ENCODE data around the gene FCHO1.
A peak's percentile ranks its signal among the peaks of the same experiment; 100 is the strongest.

FCHO1 gene

GRCh38 chr19:17734146-17734545 lies 17.1 kb upstream of the FCHO1 start:
- DNase-seq: no peak

GRCh38 chr19:17735410-17735809 lies 15.9 kb upstream of the FCHO1 start:
- no peak for DNase-seq

GRCh38 chr19:17737690-17738153 lies 13.6 kb upstream of the FCHO1 start:
- no peak for DNase-seq

- no peak for DNase-seq
Observed at GRCh38 chr19:17739121-17739875, 12.0 kb upstream of the FCHO1 start.

GRCh38 chr19:17741456-17741855 lies 9.8 kb upstream of the FCHO1 start:
- DNase-seq: no peak

GRCh38 chr19:17743874-17744580 lies 7.2 kb upstream of the FCHO1 start:
- DNase-seq: peak; percentile 45

GRCh38 chr19:17747205-17748098 lies 3.8 kb upstream of the FCHO1 start:
- DNase-seq: peak; percentile 96

- no peak for DNase-seq
Observed at GRCh38 chr19:17748884-17749638, 2.2 kb upstream of the FCHO1 start.

- peak; percentile 62 for DNase-seq
Observed at GRCh38 chr19:17749912-17750317, 1.4 kb upstream of the FCHO1 start.

- DNase-seq: peak; percentile 46
Observed at GRCh38 chr19:17751912-17752273, 616 bp downstream of the FCHO1 start.

GRCh38 chr19:17752865-17753639 lies 1.8 kb downstream of the FCHO1 start:
- DNase-seq: no peak

- DNase-seq: no peak
Observed at GRCh38 chr19:17753976-17754375, 2.7 kb downstream of the FCHO1 start.

- DNase-seq: no peak
Observed at GRCh38 chr19:17754634-17755442, 3.6 kb downstream of the FCHO1 start.

- no peak for DNase-seq
Observed at GRCh38 chr19:17755443-17755890, 4.2 kb downstream of the FCHO1 start.

GRCh38 chr19:17755977-17756670 lies 4.8 kb downstream of the FCHO1 start:
- DNase-seq: peak; percentile 47

- DNase-seq: no peak
Observed at GRCh38 chr19:17757125-17757524, 5.8 kb downstream of the FCHO1 start.

- DNase-seq: no peak
Observed at GRCh38 chr19:17758515-17758914, 7.2 kb downstream of the FCHO1 start.

GRCh38 chr19:17761148-17761547 lies 9.9 kb downstream of the FCHO1 start:
- no peak for DNase-seq

- no peak for DNase-seq
Observed at GRCh38 chr19:17762505-17763229, 11.4 kb downstream of the FCHO1 start.

All from activated CD4-positive, alpha-beta T cell treated with anti-CD3 and anti-CD28 coated beads, Interleukin-2, amount 50 U/mL, for 16 hours (primary cell).